A204.1 (cell line): Measurements from ENCODE around the gene RFTN1.
"Not testable (repeated sequence)": the region's sequence is repeated elsewhere in the genome, so short reads cannot be mapped to it uniquely, and the experiment has no call there.

ENCODE experiments used
- FAIRE-seq: peaks from 2 replicates; lab custom pipeline; 2012; peaks lifted over from hg19 to GRCh38; lab: Jason Lieb, UNC

The RFTN1 gene

DNA sequence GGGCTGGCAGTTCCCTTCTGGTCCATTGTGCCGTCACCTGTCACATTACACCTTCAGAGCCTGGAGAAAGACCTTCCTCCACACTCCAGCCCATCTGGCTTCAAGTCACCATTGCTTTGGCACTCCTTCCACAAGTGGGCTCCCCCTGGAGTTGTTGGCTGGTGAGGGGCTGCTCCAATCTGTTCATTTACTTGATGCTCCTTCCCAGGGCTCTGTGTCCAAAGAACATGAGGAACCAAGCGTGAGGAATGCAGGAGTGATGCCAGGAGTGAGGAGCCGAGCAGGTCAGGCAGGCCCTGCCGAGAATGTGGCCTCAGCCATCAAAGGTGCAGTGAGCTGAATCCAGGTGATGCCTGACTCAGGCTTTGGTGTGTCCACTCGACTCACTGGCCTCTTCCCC, 191.3 kb downstream of the RFTN1 start:
- FAIRE-seq = no peak

DNA sequence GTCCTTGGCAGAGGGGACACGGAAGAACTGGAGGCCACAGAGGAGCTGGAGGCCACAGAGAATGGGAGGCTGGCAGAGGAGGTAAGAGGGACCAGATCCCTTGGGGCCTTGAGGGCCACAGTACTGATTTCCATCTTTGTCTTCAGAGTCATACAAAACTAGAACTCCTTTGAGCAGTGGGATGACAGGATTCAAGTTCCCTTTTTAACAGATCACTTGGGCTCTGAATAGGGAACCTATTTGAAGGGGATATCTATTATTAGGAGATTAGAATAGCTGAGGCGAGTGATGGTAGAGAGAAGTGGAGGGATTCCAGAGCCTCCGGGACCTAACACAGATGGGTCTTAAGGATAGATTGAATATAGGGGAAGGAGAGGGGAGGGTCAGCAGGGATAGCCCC, 192.8 kb downstream of the RFTN1 start:
- no peak for FAIRE-seq

DNA sequence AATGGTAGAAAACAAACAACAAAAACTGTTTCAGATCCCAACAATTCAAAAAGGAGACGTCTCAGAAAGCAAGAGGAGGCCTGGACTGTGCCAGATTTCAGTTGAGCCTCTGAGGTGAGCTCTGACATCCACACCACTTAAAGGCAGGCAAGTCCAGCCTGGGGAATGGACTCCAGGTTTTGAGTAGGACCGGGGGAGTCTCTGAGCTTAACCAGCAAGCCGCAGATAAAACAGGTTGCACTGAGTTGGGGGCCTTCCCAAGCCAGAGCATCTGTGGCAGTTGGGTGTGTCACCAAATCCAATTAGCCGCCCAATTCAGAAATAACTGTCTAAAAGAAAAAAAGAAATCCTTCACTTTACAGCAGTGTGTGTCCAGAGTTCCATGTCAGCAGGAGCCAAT, 193.8 kb downstream of the RFTN1 start:
- no peak for FAIRE-seq

DNA sequence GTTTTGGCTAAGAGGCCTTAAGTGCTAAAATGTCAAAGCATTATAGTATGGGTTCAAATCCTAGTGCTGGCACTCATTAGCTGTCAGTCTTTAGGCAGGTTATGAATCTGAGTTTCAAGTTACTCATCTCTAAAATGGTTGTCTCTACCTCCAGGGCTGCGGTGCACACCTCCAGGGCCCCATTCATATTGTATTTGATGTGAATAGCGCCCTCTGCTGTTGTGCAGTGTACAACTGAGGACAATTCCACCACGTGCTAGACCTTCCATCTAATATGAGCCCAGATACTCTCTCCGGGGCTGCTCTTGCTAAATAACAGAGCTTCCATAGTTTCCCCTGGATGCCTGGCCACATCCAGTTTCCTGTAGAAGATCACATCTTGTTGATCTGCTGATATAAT, 194.2 kb downstream of the RFTN1 start:
- FAIRE-seq = no peak

DNA sequence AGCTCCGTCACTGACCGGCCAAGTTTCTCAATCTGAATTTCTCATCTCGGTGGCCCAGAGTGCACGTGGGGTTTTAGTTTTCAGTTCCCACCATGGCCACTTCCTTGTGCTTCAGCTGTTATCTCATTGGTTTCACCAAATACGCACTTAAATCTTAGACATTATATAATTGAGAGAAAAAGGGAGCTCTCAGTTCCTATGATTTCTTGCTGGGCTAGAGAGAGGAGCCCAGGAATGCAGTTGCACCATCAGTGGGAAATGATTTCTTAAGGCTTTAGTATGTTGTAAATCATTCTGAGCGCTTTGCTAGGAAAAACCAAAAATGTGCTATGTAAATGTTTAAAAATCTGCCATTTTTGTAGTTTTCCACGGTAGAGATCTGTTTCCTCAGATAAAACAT, 195.3 kb downstream of the RFTN1 start:
- no peak for FAIRE-seq

DNA sequence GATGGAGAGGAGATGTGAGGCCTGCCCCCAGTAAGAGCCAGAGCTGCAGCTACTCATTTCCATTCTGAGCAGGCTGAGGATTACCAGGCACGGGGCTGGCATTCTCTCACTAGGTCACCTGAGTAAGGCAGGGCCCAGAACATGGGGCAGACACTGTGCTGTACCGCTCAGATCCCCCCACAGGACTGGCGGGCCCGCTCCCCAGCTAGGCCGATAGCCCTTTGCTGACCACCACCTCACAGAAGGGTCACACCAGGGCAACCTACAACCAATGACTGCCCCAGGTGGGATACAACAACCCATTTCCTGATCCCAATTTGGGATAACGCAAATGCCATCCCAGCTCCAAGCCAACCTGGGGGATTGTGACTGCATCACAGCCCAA, 195.9 kb downstream of the RFTN1 start:
- no peak for FAIRE-seq

DNA sequence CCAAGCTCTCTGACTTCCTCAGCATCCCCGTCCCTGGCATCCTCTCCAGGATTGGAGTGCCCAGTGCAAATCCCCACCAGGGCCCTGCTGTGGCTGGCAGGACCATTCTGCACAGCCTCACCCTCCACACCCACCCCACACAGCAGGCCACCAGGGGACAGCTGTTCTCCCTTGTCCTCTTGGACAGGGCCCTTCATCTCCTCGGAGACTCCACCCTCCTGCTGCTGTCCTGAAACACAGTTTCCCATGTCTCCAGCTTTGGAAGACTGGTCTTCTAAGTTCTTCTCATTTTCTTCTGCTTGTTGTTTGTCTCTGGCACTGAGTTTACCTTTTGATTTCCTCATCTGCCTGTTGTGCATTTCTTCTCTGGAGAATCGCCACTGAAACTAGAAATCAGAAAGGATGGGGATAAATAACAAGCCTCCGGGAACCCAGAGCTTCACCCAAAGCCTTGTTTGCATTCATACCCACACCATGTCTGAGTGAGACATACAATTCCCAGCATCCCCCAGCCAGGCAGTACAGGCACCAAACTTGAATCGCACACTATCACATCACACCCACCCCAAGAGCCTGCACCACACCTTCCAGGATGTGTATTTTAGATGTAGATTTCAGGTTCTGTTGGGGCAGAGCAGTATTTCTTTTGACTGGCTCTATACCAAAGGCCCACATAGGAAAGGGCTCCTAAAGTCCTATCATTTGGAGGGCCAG, 196.5 kb downstream of the RFTN1 start:
- FAIRE-seq = no peak

DNA sequence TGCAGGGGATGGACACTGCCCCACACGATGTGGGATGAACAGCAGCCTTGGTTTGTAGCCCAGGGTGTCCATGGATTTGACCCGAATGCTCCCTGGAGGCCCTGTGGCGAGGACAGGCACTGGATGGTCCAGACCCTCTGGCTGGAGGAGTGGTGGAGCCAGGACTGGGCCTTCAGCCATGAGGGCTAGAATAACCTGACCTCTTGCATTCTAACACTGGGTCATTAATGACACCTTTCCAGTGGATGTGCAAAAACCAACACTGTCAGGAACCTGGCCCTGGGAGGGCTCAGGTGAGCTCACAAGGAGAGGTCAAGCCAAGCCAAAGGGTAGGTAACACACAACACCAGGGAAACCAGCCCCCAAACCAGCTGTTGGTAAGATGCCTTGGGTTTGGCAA, 197.1 kb downstream of the RFTN1 start:
- no peak for FAIRE-seq

DNA sequence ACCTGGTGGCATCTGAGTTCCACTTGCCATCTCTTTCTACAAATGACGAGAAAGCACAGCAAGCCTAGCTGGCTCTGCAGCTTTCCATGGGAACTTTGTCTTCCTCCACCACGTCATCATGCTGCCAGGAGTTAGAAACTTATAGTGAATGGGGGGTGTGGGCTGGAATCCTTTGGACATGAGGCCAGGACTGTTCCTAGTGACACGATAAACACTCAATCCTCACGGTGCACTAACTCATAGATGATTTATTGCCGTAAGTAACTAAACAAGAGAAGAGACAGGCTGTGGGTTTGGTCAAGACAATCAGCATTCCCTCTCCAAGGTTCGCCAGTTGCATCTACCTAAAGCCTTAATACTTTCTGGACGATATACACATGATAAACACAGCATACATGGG, 197.9 kb downstream of the RFTN1 start:
- FAIRE-seq = no peak

DNA sequence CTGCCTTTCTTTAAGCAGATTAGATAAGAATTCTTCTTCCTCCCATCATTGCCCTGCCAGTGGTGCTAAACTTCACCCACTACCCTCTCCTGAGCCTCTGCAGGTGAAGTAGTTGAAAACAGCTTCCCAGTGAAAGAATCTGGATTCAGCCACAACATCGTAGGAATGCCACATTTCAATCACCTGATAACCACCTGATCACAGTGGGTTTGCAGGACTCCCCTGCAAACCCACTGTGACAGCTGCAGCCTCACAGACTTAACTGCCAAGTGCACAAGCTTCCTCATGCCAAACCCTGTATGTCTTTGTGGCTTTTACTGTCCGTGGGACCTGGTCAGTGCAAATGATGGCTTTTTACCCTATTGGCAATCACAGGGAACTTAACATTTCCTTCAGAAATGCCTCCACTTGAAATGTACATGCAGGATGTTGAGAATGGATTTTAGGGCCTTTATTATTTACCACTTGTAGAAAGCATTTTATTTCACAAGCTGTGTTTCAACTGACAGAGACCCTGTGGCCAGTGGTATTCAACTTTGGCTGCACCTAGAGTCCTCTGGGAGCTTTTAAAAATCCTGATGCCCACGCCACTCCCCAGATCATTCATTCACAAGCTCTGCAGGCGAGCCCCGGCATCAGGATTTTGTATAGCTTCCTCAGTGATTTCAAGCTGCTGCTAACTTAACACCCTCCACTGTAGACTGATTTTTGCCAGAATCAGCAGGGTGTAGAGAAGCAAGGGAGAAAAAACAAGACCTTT, 199.4 kb downstream of the RFTN1 start:
- FAIRE-seq = no peak

DNA sequence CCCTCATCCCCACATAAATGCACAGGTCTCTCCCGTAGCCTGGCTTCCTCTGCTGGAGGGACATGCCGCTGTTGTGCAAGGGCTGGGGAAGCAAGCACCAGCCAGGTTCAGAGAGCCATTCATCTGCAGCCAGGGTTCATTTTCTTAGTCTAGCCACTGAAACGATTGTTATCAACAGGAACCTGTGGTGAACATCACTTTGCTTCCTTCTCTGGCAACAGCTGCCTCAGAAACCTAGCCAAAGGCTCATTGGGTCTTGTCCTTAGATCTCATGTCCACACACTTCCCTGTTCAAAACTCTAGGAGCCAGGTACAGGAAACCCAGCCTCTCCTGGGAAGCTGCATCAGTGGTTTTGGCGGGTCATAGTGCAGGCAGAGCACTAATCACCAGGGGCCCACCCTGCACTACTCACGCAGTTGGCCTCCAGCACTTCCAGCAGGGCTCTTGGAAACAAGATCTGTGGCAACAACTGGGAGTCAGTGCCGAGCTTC, 201.5 kb downstream of the RFTN1 start:
- no peak for FAIRE-seq

DNA sequence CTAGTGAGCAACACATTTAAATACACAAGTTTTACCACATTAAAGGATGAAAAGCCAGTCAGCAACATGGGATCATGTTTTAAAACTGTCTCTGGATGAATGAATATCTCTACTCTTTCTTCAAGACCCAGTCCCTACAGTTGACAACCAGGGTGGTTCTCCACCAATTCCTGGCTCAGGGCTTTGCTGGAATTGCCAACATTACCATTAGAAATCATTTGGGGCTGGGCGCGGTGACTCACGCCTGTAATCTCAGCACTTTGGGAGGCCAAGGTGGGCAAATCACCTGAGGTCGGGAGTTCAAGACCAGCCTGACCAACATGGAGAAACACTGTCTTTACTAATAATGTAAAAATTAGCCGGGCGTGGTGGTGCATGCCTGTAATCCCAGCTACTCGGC, 203.0 kb downstream of the RFTN1 start:
- not testable (repeated sequence) for FAIRE-seq

DNA sequence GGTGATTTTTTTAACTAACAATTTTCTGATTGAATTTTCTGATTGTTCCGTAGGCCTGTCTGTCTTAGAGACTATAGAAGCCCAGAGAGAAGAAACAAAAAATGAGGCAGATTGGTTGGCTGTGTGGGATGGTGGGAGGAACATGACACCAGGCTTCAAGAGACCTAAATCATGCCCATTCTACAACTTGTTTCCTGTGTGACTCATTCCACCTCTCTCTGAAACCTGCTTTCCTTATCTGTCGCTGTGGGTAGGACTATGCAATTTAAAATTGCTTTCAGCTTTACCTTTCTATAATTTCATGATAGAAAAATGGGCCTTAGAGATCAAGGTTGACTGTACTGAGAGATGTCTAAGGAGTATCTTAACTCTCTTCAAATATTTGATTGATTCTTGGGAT, 203.9 kb downstream of the RFTN1 start:
- no peak for FAIRE-seq

DNA sequence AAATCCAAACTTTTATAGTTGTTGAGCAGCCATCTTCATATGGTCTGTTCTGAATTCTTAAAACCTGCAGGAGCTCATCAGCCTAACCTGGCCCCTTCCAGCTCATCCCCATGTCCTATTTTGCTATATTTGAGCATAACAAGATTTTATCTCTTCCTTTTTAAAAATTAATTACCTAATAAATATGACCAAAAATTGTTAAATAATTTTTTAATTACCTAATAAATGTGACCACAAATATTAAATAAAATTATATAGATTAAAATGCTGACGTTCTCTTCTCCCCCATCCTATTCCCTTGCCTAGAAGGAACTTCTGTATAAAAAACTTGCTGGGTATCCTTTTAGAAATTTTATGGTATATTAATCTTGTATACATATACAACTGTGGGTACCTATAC, 204.8 kb downstream of the RFTN1 start:
- FAIRE-seq = no peak

DNA sequence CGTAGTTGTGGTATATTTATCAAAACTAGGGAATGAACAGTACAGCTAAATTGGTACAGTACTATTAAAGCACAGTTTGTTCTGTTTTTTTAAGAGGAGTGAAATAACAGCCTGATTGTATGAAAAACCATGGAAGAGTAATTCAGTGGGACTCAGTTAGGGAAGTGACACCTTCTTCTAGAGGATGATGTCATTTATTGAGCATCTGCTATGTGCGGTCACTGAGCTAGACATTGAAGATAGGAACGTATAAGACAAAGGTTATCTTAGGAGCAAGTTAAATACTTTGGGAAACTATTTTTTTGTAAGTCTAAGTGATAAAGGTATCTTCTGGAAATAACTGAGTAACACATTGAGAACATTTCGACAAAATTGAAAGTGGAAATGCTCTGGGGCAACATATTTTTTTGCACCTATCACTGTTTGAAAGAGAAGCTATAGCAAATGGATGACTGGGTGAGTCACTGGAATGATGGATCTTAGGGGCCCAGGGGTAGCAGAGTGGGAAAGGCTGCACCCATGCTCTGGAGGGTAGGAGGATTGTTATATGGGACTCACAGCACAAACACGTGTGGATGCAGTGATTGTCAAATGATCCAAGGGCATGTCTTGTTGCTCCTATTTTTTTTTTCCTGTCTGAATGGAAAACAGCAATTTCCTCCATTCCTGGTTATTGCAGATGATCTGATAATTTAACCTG, 205.5 kb downstream of the RFTN1 start:
- no peak for FAIRE-seq

DNA sequence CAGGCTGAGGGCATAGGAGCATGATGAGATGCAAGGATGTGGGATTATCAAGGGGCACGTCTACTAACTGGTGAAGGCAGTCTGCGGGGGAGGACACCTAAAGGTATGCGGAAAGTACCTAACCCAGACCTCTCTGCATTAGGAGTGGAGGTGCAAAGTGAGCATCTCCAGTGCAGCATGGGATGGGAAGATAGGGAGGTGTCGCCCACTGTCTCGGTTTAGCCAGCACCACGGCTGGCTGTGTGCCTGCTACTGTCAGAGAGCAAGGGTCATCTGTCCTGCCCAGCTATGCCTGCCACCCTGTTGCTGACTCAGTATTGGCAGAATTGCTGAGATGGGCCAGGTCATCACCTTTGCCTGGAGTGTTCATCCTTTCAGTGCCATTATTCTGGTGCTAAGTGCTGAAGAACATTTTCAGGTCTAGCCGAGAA, 208.4 kb downstream of the RFTN1 start:
- no peak for FAIRE-seq

DNA sequence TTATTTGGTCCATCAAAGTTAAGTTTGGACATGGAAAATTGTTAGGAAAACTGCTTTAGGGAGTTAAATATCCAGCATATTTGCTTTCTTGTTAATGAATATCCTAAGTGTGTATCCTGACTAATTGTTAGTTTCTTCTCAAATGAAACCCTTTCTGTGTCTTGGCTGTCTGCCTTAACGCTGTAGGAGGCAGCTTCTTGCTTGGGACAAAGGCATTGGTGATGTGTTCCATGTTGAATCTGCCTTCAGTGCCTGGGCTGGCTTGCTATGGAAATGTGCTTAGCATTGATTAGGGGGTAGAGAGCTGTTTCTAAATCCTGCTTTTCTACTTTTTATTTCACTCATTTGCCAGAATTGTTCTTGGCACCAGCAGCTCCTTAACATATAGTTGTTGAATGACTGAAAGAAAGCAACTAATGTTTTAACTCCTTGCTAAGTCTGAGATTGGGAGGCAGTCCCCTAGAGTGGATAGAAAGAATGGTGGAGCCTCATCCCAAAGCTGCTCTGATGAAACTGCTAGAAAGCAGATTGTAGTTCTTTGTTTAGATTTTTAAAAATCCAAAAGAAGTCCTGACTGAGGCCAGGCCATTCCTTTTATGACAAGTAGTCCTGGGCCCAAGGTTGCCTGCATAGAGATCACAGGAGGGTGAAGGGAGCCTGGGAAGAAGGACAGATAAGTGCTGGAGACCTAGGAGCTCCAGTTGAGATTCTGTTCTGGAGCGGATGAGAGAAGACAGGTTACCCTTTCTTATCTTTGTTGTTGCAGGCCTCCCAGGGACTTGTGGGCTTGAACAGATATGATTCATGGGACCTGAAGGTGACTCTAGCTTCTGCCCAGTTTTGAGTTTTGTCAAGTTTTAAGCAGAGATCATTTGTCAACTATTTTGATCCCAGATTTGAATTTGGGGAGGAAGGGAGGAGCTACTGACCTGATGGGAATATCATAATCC, 209.2 kb downstream of the RFTN1 start:
- FAIRE-seq = no peak

DNA sequence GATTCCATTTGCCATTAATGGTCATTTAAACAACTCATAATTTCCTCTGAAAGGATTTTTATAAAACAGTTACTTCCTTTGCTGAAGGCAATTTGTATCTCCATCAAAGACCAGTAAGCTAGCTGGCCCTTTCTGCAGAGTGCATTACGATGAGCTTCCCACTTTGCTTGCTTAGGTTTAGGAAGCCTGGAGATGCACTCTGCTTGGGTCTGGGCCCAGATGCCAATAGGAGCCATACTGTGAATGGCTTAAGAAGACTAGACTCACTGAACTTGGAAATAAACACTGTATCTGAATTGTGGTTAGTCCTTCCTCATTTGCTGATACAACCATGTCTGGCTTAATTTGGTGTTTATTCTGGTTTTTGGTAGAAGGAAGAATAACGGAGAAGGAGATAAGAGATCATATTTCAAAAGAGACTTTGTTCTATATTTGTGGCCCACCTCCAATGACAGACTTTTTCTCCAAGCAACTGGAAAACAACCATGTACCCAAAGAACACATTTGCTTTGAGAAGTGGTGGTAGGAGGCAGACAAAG, 210.4 kb downstream of the RFTN1 start:
- no peak for FAIRE-seq

DNA sequence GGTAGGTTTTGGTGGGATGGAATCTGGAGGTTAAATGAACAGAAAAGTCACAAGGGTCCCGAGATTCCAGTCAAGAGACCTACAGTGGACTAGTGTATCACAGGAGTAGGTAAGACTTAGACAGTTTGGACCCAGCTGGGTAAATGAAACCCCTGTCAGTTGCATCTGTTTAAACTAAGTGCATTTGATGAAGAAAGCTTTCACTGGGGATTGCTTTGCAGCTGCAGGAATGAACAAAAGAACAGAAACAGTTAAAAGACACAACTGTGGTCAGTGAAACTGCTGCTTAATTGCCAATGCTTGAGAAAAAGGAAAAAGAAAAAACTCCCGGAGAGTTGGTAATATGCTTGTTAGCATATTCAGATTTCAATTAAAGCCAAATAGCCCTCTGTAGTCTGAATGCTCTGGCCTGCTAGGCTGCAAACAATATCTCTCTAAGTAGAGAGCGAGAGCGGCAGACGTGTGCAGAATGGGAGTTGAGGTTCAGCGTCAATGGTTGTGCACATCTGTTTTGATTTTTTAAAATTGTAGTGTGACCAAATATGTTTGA, 211.3 kb downstream of the RFTN1 start:
- FAIRE-seq = no peak

DNA sequence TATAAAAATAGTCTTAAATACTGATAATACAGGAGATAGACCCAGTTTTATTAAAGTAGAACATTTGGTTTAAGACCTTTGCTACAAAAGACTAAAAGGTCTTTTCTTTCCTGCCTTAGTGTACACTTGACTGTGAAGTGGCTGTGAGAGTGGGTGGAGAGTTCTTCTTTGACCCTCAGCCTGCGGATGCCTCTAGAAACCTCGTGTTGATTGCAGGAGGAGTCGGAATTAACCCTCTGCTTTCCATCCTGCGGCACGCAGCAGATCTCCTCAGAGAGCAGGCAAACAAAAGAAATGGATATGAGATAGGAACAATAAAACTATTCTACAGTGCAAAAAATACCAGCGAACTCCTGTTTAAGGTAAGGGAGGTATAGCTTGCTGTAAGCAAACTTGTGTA, 212.0 kb downstream of the RFTN1 start:
- no peak for FAIRE-seq

DNA sequence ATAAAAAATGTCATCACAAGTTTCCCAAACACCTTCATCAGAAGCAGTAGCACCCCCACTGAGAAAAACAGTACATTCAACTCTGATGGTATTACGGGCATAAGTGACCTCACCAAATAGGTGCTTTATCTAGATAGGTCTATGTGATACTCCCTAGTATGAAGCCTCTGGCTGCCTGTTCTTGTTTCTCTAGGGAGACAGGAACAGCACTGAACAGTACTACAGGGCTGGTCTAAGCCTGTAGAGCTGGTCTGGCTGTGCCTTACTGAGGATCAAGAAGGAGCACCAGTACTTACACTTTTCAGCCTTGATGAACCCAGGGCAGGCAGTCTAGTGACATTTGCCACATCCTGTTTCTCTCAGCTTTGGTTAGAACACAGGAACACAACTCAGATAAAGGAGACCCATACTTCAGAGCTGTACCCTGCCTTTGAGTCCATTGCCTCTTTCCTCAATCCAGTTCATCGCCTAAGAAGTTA, 212.6 kb downstream of the RFTN1 start:
- no peak for FAIRE-seq
